ENCODE data around the gene CA5B. TPM values are rescaled to one million over a fixed set of nuclear protein-coding genes. Genes with fewer than 3 reads are reported as not detected.

CA5B gene
- total RNA-seq, 1 experiment from 2014 or later = 8.3 TPM

DNA sequence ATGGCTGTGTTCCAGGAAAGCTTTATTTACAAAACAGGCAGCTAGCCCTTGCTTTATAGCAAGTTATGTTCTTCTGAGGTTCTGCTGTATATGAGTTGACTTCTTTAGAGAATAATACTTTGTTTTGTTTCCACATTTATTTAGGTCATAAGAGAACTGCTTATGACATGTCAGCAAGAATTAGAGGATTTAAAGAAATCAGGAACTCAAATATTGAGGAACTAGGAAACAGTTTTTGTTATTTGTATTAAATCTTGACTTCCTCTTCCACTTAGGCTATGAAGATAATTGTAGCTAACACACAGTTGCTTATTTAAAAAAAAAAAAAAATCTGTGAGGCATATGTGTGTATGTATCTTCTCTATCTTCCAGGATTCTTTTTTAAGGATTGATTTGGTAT lies 66.5 kb downstream of the CA5B start:
- H3K23ac ChIP-seq (ENCODE audit: insufficient read length, low read depth, low read length) = no peak overlapping the region
- H3K56ac ChIP-seq (ENCODE audit: insufficient read length, low read depth, low read length) = no peak overlapping the region
- H3K27me3 Mint-ChIP-seq (ENCODE audit: low read depth) = no peaks in the 10 kb centered on the region
- H2BK120ac ChIP-seq (ENCODE audit: low read depth, low read length, poor library complexity, severe bottlenecking) = no peak overlapping the region
- H3K4me1 ChIP-seq (ENCODE audit: insufficient read depth, low read length) = no peaks in the 10 kb centered on the region
- no peaks in the 10 kb centered on the region for H3K27me3 ChIP-seq (ENCODE audit: insufficient read depth, low read length)
- H3K18ac ChIP-seq (ENCODE audit: insufficient read length, low read depth, low read length) = no peak overlapping the region
- no peak overlapping the region for H3K27ac ChIP-seq (ENCODE audit: insufficient read length, low read depth, low read length)
- no peak overlapping the region for H2BK5ac ChIP-seq (ENCODE audit: insufficient read length, low read length)
- peaks cover 29 to 74% (median 59%) of the 10 kb centered on the region in 3 experiments; a peak in 6 of 7 replicates for H3K36me3 Mint-ChIP-seq (ENCODE audit: insufficient read depth in 1 of 3, low read depth in 3 of 3)
- no peak overlapping the region for H3K14ac ChIP-seq (ENCODE audit: insufficient read depth, low read length)
- no peak overlapping the region for H3K27ac Mint-ChIP-seq
- no peak overlapping the region for H3K9ac ChIP-seq (ENCODE audit: extremely low read depth, insufficient read length, low read length)
- no peak overlapping the region for H2BK12ac ChIP-seq (ENCODE audit: insufficient read length, low read depth, low read length)
- H2BK20ac ChIP-seq (ENCODE audit: low read depth, low read length, poor library complexity, severe bottlenecking) = no peak overlapping the region
- DNase-seq = no peak
- no peaks in the 10 kb centered on the region for H3K9me3 Mint-ChIP-seq
- H3K23me2 ChIP-seq (ENCODE audit: insufficient read length, low read depth, low read length, poor library complexity, severe bottlenecking) = no peaks in the 10 kb centered on the region
- no peak overlapping the region for H3K4me3 Mint-ChIP-seq
- TF ChIP-seq, protein P1, sequence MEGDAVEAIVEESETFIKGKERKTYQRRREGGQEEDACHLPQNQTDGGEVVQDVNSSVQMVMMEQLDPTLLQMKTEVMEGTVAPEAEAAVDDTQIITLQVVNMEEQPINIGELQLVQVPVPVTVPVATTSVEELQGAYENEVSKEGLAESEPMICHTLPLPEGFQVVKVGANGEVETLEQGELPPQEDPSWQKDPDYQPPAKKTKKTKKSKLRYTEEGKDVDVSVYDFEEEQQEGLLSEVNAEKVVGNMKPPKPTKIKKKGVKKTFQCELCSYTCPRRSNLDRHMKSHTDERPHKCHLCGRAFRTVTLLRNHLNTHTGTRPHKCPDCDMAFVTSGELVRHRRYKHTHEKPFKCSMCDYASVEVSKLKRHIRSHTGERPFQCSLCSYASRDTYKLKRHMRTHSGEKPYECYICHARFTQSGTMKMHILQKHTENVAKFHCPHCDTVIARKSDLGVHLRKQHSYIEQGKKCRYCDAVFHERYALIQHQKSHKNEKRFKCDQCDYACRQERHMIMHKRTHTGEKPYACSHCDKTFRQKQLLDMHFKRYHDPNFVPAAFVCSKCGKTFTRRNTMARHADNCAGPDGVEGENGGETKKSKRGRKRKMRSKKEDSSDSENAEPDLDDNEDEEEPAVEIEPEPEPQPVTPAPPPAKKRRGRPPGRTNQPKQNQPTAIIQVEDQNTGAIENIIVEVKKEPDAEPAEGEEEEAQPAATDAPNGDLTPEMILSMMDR (conservative IDR thresholded peaks at IDR 0.05) = no peak
- no peaks in the 10 kb centered on the region for H3K9me3 ChIP-seq (ENCODE audit: control insufficient read depth, low read depth, low read length)
- no peaks in the 10 kb centered on the region for H3K79me1 ChIP-seq (ENCODE audit: insufficient read depth, low read depth, low read length, poor library complexity, severe bottlenecking)
- no peak overlapping the region for H3T11ph ChIP-seq (ENCODE audit: low read length)
- H2BK15ac ChIP-seq (ENCODE audit: low read depth, low read length) = no peak overlapping the region
- H4K8ac ChIP-seq (replicated peaks; ENCODE audit: insufficient read length, low read depth, low read length) = no peak overlapping the region
- no peaks in the 10 kb centered on the region for H4K20me1 ChIP-seq (ENCODE audit: control insufficient read depth, insufficient read depth, insufficient read length)
- H3K4ac ChIP-seq (ENCODE audit: low read depth, low read length) = no peak overlapping the region
- H3K79me2 ChIP-seq (ENCODE audit: insufficient read depth, low read length) = no peaks in the 10 kb centered on the region
- H3K4me2 ChIP-seq (ENCODE audit: insufficient read depth, insufficient read length, low read length) = no peak overlapping the region
- H4K91ac ChIP-seq (ENCODE audit: insufficient read length, low read depth, low read length) = no peak overlapping the region
- H2AFZ ChIP-seq (ENCODE audit: low read length) = no peak overlapping the region
- no peak overlapping the region for H4K5ac ChIP-seq (ENCODE audit: insufficient read length, low read depth, low read length)
- H3K4me1 Mint-ChIP-seq = no peaks in the 10 kb centered on the region
- no peak overlapping the region for H2AK5ac ChIP-seq (ENCODE audit: insufficient read length, low read length)

Measured in H9 (cell line).